NCI-H2029 (cell line): ENCODE data around the gene DGAT2L6.

Experiments used
- DNase-seq: peaks from one replicate; lab custom pipeline; 2025; lab: John Stamatoyannopoulos, UW

DGAT2L6 gene

GRCh38 chrX:70176938-70177533, at the start of gene DGAT2L6:
Gene DGAT2L6, plus strand, starts transcription at chrX:70177483. Its CDS starts 100 bp downstream, at chrX:70177583.
- DNase-seq, result no peak

- DNase-seq, result no peak
Observed at GRCh38 chrX:70128071-70128470, 49.2 kb upstream of the DGAT2L6 start.

GRCh38 chrX:70129816-70130215, 47.5 kb upstream of the DGAT2L6 start:
- DNase-seq, result no peak

- no peak for DNase-seq
Observed at GRCh38 chrX:70132224-70132623, 45.1 kb upstream of the DGAT2L6 start.

- DNase-seq, result no peak
Observed at GRCh38 chrX:70132877-70133302, 44.4 kb upstream of the DGAT2L6 start.

- DNase-seq, result peak; percentile 88
Observed at GRCh38 chrX:70133303-70134115, 43.8 kb upstream of the DGAT2L6 start, which contains the start of gene IGBP1. Gene IGBP1, plus strand, starts transcription at chrX:70133447. Its CDS starts 501 bp downstream, at chrX:70133948.

GRCh38 chrX:70134116-70134477, 43.2 kb upstream of the DGAT2L6 start:
- peak; percentile 1 for DNase-seq

GRCh38 chrX:70138622-70139021, 38.7 kb upstream of the DGAT2L6 start:
- no peak for DNase-seq

- no peak for DNase-seq
Observed at GRCh38 chrX:70139736-70140135, 37.5 kb upstream of the DGAT2L6 start.

GRCh38 chrX:70141373-70141772, 35.9 kb upstream of the DGAT2L6 start:
- DNase-seq, result no peak

GRCh38 chrX:70166601-70167590, 10.4 kb upstream of the DGAT2L6 start:
- DNase-seq, result no peak

GRCh38 chrX:70168238-70169188, 8.8 kb upstream of the DGAT2L6 start:
- DNase-seq, result no peak

- no peak for DNase-seq
Observed at GRCh38 chrX:70169281-70169680, 8.0 kb upstream of the DGAT2L6 start.

- DNase-seq, result no peak
Observed at GRCh38 chrX:70171624-70172023, 5.7 kb upstream of the DGAT2L6 start.

- DNase-seq, result no peak
Observed at GRCh38 chrX:70172221-70172620, 5.1 kb upstream of the DGAT2L6 start.

GRCh38 chrX:70172964-70173363, 4.3 kb upstream of the DGAT2L6 start:
- no peak for DNase-seq

- peak; percentile 35 for DNase-seq
Observed at GRCh38 chrX:70174754-70175153, 2.5 kb upstream of the DGAT2L6 start.

- no peak for DNase-seq
Observed at GRCh38 chrX:70175338-70175737, 1.9 kb upstream of the DGAT2L6 start.

GRCh38 chrX:70183091-70183490, 5.8 kb downstream of the DGAT2L6 start:
- DNase-seq, result no peak

GRCh38 chrX:70190225-70190624, 12.9 kb downstream of the DGAT2L6 start:
- DNase-seq, result no peak
